Astrocyte (in vitro differentiated cells and primary cell): ENCODE measurements around the gene EPS15.

Experiments used
- EZH2 ChIP-seq: IDR thresholded peaks from 2 replicates; pipeline ENCODE4 v1.6.1; 2012; ENCODE audit warnings: mild to moderate bottlenecking, low read length, inconsistent platforms; ENCODE audit not compliant: insufficient read depth
- TF ChIP-seq, protein P1 (sequence below): IDR thresholded peaks from 2 replicates; pipeline ENCODE4 v1.5.1; 2011; ENCODE audit warnings: low read depth, mild to moderate bottlenecking, inconsistent platforms, low read length, moderate library complexity; ENCODE audit not compliant: insufficient read depth

DNA sequence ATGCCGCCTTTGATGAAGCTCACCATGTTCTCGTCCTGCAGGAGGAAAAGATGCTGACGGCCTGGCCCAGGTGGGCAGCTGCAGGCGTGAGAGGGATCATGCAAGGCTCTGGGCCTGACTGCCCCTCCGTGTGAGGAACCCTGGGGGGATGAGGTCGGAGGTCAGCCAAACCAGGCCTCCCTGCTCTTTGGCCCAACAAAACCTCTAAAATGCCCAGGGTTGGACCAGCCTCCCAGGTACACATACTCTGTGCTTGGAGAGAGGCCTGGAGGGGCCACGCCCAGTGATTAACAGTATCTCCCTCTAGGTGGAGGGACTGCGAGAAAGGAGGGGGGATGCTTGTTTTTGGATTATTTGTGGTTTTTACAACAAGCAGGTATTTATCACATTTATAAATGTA, 209.8 kb downstream of the EPS15 start:
- TF ChIP-seq, protein P1, sequence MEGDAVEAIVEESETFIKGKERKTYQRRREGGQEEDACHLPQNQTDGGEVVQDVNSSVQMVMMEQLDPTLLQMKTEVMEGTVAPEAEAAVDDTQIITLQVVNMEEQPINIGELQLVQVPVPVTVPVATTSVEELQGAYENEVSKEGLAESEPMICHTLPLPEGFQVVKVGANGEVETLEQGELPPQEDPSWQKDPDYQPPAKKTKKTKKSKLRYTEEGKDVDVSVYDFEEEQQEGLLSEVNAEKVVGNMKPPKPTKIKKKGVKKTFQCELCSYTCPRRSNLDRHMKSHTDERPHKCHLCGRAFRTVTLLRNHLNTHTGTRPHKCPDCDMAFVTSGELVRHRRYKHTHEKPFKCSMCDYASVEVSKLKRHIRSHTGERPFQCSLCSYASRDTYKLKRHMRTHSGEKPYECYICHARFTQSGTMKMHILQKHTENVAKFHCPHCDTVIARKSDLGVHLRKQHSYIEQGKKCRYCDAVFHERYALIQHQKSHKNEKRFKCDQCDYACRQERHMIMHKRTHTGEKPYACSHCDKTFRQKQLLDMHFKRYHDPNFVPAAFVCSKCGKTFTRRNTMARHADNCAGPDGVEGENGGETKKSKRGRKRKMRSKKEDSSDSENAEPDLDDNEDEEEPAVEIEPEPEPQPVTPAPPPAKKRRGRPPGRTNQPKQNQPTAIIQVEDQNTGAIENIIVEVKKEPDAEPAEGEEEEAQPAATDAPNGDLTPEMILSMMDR, result no peak
- no peak for TF ChIP-seq EZH2
